GM18517 (cell line): ENCODE data around the gene ARHGAP42.
A peak's percentile ranks its signal among the peaks of the same experiment; 100 is the strongest.
"Not testable (repeated sequence)": the region's sequence is repeated elsewhere in the genome, so short reads cannot be mapped to it uniquely, and the experiment has no call there.

Experiments
- ATAC-seq: cut with Tn5 transposase; IDR thresholded peaks from one replicate; pipeline ENCODE4 v1.9.1; 2021; ENCODE audit warnings: mild to moderate bottlenecking, moderate library complexity; ENCODE audit not compliant: unreplicated experiment

The ARHGAP42 gene

DNA sequence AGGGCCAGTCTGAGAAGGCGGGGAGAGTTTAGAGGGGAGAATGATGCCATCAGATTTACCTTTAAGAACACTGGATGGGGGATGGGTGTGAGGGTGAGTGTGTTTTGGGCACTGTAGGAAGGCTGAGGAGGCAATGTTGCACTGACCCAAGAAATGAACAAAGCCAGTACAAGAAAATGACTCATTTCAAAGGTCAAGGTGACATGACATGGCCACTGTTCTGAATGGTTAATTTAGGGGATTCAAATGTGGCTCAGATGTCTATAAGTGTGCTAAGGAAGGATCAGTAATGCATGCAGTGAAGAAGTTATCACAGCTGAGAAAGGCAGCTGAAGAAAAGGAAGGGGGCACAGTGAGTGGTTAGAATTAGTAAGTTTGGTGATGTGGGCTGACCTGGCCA, 312.7 kb downstream of the ARHGAP42 start:
- no peak for ATAC-seq

DNA sequence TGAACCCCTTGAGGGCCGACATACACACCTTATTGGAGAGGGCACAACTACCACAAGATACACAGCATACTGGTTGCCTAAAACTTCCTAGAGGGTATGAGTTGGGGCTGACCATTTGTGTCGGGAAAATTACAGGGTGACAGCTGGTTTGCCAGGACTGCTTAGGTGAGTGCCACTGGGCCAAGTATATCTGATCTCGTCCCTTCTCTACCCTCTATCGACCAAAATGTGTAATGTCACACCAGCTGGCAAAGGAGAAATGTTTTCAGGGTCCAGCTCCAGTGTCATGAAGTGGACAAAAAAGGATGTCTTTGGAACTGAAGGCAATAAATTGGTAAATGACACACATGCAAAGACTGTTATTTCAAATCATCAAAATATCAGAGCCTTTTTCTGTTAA, 316.4 kb downstream of the ARHGAP42 start:
- ATAC-seq: peak; percentile 62

GRCh38 chr11:101008961-101009689, 322.0 kb downstream of the ARHGAP42 start:
- no peak for ATAC-seq

DNA sequence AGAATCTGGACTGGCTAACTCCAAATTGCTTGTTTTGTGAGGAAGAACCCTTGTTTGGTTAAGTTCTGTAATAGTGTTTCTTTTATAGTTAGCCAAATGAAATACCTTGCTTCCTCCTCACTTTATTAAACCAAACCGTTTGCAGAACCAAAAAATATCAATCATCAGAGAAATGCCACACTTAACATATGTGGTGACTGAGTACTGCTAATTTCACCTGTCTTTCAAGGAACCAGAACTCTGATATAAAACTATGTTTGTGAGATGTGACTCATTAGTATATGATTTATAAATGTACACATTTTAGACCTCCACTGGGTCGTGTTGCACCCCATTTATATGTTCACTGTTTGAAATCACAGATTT, 322.6 kb downstream of the ARHGAP42 start:
- no peak for ATAC-seq

DNA sequence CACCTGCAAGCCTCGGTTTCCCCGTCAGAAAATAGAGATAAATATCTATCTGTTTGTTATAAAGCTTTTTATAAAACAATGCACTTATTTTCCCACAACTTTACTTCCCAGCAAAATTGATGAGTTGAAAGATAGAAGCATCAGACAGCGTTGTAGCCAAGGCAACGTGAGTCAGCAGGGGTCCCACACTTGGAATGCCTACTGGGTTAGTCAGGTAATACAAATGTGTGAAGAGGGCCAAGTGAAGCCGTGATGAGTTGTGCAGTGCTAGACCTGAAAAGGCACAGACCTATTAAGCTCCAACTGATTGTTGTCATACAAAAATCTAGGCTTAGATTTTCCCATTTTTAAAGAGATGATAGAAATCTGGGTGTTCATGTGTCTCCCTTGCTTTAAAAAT, 323.8 kb downstream of the ARHGAP42 start:
- no peak for ATAC-seq

DNA sequence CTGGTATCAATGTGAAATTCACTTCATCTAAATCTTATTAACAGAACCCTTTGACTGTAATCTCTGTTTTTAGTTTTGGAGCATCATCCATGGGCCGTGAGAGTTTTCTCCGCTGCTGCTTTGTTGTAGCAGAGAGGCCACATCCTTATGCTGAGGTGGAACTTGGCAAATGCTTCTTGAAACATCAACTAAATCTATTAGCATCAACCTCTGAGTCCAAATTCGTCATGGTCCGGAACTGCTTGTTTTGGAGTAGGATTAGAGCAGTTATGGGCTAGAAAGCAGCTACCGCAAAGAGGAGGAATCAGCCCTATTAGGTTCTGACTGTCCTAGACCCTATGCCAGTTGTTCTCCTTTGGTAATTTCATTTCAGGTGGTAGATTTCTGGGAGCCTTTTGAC, 324.8 kb downstream of the ARHGAP42 start:
- no peak for ATAC-seq

- not testable (repeated sequence) for ATAC-seq
Measured at GRCh38 chr11:101013702-101014101, 326.6 kb downstream of the ARHGAP42 start.

DNA sequence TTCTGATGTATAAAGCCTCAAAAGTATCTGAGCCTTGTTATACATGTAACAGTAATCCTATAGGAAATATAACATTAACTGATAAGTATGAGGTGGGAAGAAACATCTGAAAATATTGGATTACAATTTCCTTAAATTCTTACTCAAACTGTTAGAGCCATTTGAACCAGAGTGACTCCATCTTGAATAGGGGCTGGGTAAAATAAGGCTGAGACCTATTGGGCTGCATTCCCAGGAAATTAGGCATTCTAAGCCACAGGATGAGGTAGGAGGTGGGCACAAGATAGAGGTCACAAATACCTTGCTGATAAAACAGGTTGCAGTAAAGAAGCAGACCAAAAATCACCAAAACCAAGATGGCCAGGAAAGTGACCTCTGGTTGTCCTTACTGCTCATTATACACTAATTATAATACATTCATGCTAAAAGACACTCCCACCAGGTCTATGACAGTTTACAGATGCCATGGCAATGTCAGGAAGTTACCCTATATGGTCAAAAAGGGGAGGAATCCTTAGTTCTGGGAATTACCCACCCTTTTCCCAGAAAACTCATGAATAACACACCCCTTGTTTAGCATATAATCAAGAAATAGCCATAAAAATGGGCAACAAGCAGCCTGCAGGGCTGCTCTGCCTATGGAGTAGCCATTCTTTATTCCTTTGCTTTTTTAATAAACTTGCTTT, 327.7 kb downstream of the ARHGAP42 start:
- ATAC-seq: no peak

DNA sequence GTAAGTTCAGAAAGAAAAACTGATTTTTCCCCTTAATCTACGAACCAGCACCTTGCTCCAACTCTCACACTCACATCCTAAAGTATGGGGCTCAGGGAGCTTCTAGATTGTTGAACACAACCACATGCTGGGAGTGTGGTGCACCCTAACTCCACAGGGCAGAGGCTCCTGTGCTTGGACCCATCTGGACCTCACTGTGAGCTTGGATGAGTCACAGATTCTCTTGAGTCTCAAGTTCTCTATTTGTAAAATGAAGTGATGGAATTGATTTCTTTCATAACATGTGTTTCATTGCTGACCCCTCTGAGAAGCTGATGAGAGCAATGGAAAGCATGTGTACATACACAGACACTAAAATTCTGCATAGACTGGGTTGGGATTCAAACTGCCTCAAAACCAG, 332.8 kb downstream of the ARHGAP42 start:
- ATAC-seq: no peak

DNA sequence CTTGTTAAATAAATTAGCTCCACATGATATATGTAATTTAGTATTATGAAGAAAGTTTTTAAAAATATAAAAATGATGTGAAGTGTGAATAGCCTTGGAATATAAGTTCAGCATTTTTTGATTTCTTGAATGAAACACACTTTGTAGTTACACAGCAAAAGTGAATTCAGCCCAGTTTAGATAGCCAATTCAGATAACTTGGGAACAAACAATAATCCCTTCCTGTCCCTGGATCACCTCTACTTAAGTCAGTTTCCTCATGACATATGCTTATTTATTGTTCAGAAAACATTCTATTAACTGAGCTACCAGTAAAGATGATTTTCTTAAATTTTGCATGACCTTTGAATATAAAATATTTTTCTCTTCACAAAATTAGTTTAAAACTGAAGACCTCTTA, 335.2 kb downstream of the ARHGAP42 start:
- no peak for ATAC-seq

- ATAC-seq: no peak
Measured at GRCh38 chr11:101028644-101029043, 341.6 kb downstream of the ARHGAP42 start.

DNA sequence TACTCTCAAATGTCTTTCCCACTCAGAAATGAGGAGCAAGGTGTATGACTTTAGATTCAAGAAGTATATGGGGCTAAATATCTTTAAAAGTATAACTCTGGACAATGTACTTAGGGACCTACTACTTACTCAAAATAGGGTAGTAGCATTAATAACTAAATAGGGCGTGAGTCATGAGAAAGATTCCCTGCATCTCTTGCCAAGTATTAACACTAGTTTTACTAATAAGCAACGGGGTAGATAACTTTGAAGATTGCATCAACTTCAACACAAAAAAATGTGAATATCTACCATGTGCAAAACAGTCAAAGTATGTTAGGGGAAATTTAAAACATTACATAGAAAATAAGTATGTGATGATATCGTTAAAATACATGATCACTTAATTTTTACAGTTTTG, 342.9 kb downstream of the ARHGAP42 start:
- no peak for ATAC-seq

- no peak for ATAC-seq
Measured at GRCh38 chr11:101030692-101031091, 343.6 kb downstream of the ARHGAP42 start.

- ATAC-seq: no peak
Measured at GRCh38 chr11:101031713-101032112, 344.6 kb downstream of the ARHGAP42 start.

GRCh38 chr11:101032991-101033390, 345.9 kb downstream of the ARHGAP42 start:
- no peak for ATAC-seq

DNA sequence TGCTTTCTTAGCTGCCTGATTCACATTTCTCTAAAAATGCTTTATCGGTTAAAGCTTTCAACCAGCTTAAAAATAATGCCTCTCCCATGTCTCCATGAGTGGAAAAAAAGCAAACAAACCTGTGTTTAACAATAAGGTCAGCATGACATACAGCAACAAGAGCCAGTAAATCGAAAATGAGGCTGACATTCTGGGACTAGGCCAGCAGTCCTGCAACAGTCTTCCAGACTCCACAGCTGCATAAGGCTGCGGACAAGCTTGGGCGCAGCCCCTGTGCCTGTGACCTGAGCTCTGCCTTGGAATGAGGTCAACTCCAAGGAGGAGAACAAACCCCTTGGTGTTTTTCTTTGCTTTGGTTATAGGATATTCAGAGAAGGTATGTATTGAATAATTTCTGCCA, 347.0 kb downstream of the ARHGAP42 start:
- ATAC-seq: no peak

DNA sequence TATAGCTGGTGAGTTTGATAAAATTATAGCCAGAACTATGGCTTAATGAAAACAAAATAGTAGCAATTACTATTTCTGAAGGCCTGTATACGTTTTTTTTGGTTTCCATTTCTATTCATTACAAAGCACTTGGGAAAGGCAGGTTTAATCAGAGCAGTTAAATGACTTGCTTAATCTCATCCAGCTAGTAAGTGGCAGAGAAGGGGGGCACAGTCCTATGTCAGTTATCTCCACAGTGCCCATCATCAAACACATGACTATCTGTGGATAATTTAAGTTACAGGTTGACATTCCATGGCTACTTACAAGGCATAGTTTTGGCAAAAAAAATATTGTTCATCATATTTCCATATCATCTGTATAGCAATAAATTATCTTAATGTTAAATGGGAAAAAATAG, 348.8 kb downstream of the ARHGAP42 start:
- ATAC-seq: no peak
